ENCODE measurements around the gene EZH1. TPM values are rescaled to one million over a fixed set of nuclear protein-coding genes. Genes with fewer than 3 reads are reported as not detected.

EZH1 gene
- polyA plus RNA-seq, 1 donor from 2014 or later = 52.5 TPM

GRCh38 chr17:42779304-42779935, 34.6 kb upstream of the EZH1 start:
- H3F3A ChIP-seq (ENCODE audit: insufficient read depth, low read length, poor library complexity, severe bottlenecking) = no peaks in the 10 kb centered on the region
- no peak overlapping the region for H2AFZ ChIP-seq (ENCODE audit: low read depth, low read length)
- no peak overlapping the region for H3K9ac ChIP-seq (ENCODE audit: low read length)
- H4K20me1 ChIP-seq (ENCODE audit: insufficient read depth) = no peaks in the 10 kb centered on the region
- H3K27ac ChIP-seq (ENCODE audit: low read length) = no peak overlapping the region
- H3K27me3 ChIP-seq (ENCODE audit: insufficient read depth, low read depth, low read length) = peaks cover 31% of the 10 kb centered on the region
- H3K9me2 ChIP-seq (ENCODE audit: insufficient read depth, low read length) = no peaks in the 10 kb centered on the region
- no peaks in the 10 kb centered on the region for H3K36me3 ChIP-seq (ENCODE audit: insufficient read depth, low read length)
- TF ChIP-seq MXI1 (conservative IDR thresholded peaks at IDR 0.05; ENCODE audit: poor library complexity, severe bottlenecking) (no peak), REST (IDR thresholded peaks at IDR 0.05; ENCODE audit: borderline replicate concordance) (no peak), EZH2 (IDR thresholded peaks at IDR 0.05; ENCODE audit: borderline replicate concordance, insufficient read depth, low read length, poor library complexity, severe bottlenecking) (no peak), EP300 (conservative IDR thresholded peaks at IDR 0.05; ENCODE audit: poor library complexity, severe bottlenecking) (no peak), SMC3 (conservative IDR thresholded peaks at IDR 0.05; ENCODE audit: poor library complexity) (no peak), POLR2AphosphoS5 (IDR thresholded peaks at IDR 0.05) (no peak), RAD21 (conservative IDR thresholded peaks at IDR 0.05) (no peak)
- H3K79me2 ChIP-seq (replicated peaks; ENCODE audit: insufficient read depth, low read length) = no peaks in the 10 kb centered on the region
- no peak overlapping the region for H3K4me3 ChIP-seq (ENCODE audit: low read length)
- H3K4me2 ChIP-seq (ENCODE audit: low read length) = no peak overlapping the region
- no peaks in the 10 kb centered on the region for H3K9me3 ChIP-seq (ENCODE audit: low read length)

DNA sequence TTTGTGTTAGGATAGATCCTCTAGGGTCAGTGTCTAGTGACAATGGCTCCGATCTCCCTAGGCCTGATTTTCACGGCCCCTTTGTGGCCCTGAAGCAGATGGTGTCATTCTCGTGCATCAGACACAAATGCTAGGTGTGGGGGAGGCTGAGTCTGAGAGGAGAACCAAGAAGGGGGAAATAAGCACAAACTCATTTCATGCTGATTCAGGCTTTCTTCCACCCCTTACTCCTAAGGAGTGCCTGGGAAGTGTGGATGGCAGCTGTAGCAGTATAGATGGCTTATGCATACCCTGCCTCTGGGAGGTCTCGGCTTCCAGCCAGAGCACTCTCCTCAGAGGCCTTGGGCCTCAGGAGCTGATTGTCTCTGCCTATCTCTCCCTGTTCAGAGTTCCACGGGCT, 33.7 kb upstream of the EZH1 start:
- Histone ChIP-seq H3K36me3 (ENCODE audit: insufficient read depth, low read length) (no peaks in the 10 kb centered on the region), H3K79me2 (replicated peaks; ENCODE audit: insufficient read depth, low read length) (no peaks in the 10 kb centered on the region), H3K9me3 (ENCODE audit: low read length) (no peaks in the 10 kb centered on the region), H3F3A (ENCODE audit: insufficient read depth, low read length, poor library complexity, severe bottlenecking) (no peaks in the 10 kb centered on the region), H2AFZ (ENCODE audit: low read depth, low read length) (no peak overlapping the region), H3K9me2 (ENCODE audit: insufficient read depth, low read length) (no peaks in the 10 kb centered on the region), H3K4me3 (ENCODE audit: low read length) (no peak overlapping the region), H3K27ac (ENCODE audit: low read length) (no peak overlapping the region), H3K9ac (ENCODE audit: low read length) (no peak overlapping the region), H3K27me3 (ENCODE audit: insufficient read depth, low read depth, low read length) (peaks cover 31% of the 10 kb centered on the region), H3K4me2 (ENCODE audit: low read length) (no peak overlapping the region), H4K20me1 (ENCODE audit: insufficient read depth) (no peaks in the 10 kb centered on the region)
- TF ChIP-seq RAD21 (conservative IDR thresholded peaks at IDR 0.05) = no peak
- no peak for TF ChIP-seq REST (IDR thresholded peaks at IDR 0.05; ENCODE audit: borderline replicate concordance)
- TF ChIP-seq CTCF (IDR thresholded peaks at IDR 0.05; ENCODE audit: poor library complexity, severe bottlenecking) = no peak
- TF ChIP-seq POLR2AphosphoS5 (IDR thresholded peaks at IDR 0.05) = no peak
- TF ChIP-seq MXI1 (conservative IDR thresholded peaks at IDR 0.05; ENCODE audit: poor library complexity, severe bottlenecking) = no peak
- TF ChIP-seq EP300 (conservative IDR thresholded peaks at IDR 0.05; ENCODE audit: poor library complexity, severe bottlenecking) = no peak
- no peak for TF ChIP-seq TAF1 (IDR thresholded peaks at IDR 0.05; ENCODE audit: low read depth)
- TF ChIP-seq SMC3 (conservative IDR thresholded peaks at IDR 0.05; ENCODE audit: poor library complexity) = no peak
- TF ChIP-seq EZH2 (IDR thresholded peaks at IDR 0.05; ENCODE audit: borderline replicate concordance, insufficient read depth, low read length, poor library complexity, severe bottlenecking) = no peak
